Measurements from ENCODE around the gene PICK1. TPM values are rescaled to one million over a fixed set of nuclear protein-coding genes. Genes with fewer than 3 reads are reported as not detected.

Gene PICK1
- total and polyA plus RNA-seq, 2 of the 13 experiments (the other 11 are each of a cell fraction or from before 2014, with no cell fraction given): 19.3 to 25.3 TPM

- no peak for TF ChIP-seq ZNF34 (CRISPR knock-in tag; IDR thresholded peaks at IDR 0.05; ENCODE audit: borderline replicate concordance)
- TF ChIP-seq HOXA3 (CRISPR knock-in tag; IDR thresholded peaks at IDR 0.05): no peak
- no peak for TF ChIP-seq ZNF574 (CRISPR knock-in tag; IDR thresholded peaks at IDR 0.05)
- no peak for TF ChIP-seq NCOR1 (IDR thresholded peaks at IDR 0.05; ENCODE audit: borderline replicate concordance, low read length)
- TF ChIP-seq ZNF496 (CRISPR knock-in tag; IDR thresholded peaks at IDR 0.05; ENCODE audit: insufficient replicate concordance): no peak
- TF ChIP-seq ERF (CRISPR knock-in tag; IDR thresholded peaks at IDR 0.05): no peak
- no peak for TF ChIP-seq ZNF343 (CRISPR knock-in tag; IDR thresholded peaks at IDR 0.05)
- no peak for TF ChIP-seq CBFB (CRISPR knock-in tag; IDR thresholded peaks at IDR 0.05)
- TF ChIP-seq POLR2G (IDR thresholded peaks at IDR 0.05; ENCODE audit: low read depth, low read length): no peak
- TF ChIP-seq ZFP41 (CRISPR knock-in tag; IDR thresholded peaks at IDR 0.05; ENCODE audit: borderline replicate concordance): no peak
- no peak for TF ChIP-seq FIP1L1 (IDR thresholded peaks at IDR 0.05; ENCODE audit: borderline replicate concordance, insufficient read depth, low read depth, low read length)
- TF ChIP-seq ZBTB49 (CRISPR knock-in tag; IDR thresholded peaks at IDR 0.05; ENCODE audit: borderline replicate concordance): no peak
- no peak for TF ChIP-seq ESRRA (CRISPR knock-in tag; IDR thresholded peaks at IDR 0.05; ENCODE audit: low read depth)
- no peak for TF ChIP-seq RBFOX2 (IDR thresholded peaks at IDR 0.05; ENCODE audit: low read depth, low read length)
- no peak for TF ChIP-seq CBX1 (IDR thresholded peaks at IDR 0.05; ENCODE audit: low read depth)
- TF ChIP-seq KLF15 (CRISPR knock-in tag; IDR thresholded peaks at IDR 0.05; ENCODE audit: borderline replicate concordance): no peak
- TF ChIP-seq NR2C2 (CRISPR knock-in tag; IDR thresholded peaks at IDR 0.05; ENCODE audit: borderline replicate concordance): no peak
- TF ChIP-seq ZNF773 (CRISPR knock-in tag; IDR thresholded peaks at IDR 0.05; ENCODE audit: borderline replicate concordance): no peak
- TF ChIP-seq MAFK (conservative IDR thresholded peaks at IDR 0.05 in 1 of 2, IDR thresholded peaks at IDR 0.05 in 1 of 2; ENCODE audit: low read length in 2 of 2): no peak
- in situ Hi-C loops (cut with HindIII; ENCODE audit: extremely low pct_ligation_motif_present, low pct_unique_long_range_greater_than_20kb) (no loop called here), intact Hi-C loops (cut with micrococcal nuclease; ENCODE audit: unreplicated experiment) (no loop called here)
- Histone ChIP-seq H3K4me1 (ENCODE audit: insufficient read depth, low read length) (no peaks in the 10 kb centered on the region), H3K4me2 (ENCODE audit: low read depth, low read length) (no peak overlapping the region), H4K20me1 (ENCODE audit: insufficient read depth, low read length) (no peaks in the 10 kb centered on the region), H3K36me3 (replicated peaks in 1 of 2; ENCODE audit: control insufficient read depth in 1 of 2, insufficient read depth in 2 of 2, low read length in 2 of 2) (peaks cover 15 to 17% of the 10 kb centered on the region in 2 experiments; a peak in 4 of 5 replicates), H3K9me3 (ENCODE audit: low read length) (no peaks in the 10 kb centered on the region), H3K4me3 (replicated peaks in 1 of 3; ENCODE audit: insufficient read depth in 1 of 3, low read depth in 2 of 3, low read length in 3 of 3) (no peak overlapping the region), H3K9ac (ENCODE audit: insufficient read depth, low read depth, low read length) (no peak overlapping the region), H2AFZ (ENCODE audit: low read length) (no peak overlapping the region), H3K79me2 (ENCODE audit: insufficient read depth, low read length) (no peaks in the 10 kb centered on the region), H3K27ac (ENCODE audit: extremely low read length, insufficient read depth, low read length) (no peak overlapping the region), H3K27me3 (ENCODE audit: control insufficient read depth in 1 of 2, insufficient read depth in 2 of 2, low read length in 2 of 2) (no peaks in the 10 kb centered on the region)
- CTCF ChIA-PET (ENCODE audit: low intra/inter-chr PET ratio, low total read pairs): no interaction called here
- POLR2A ChIA-PET: interaction anchor here (1.1 kb wide), 1 partner anchor 10 kb away, joined by 3 read pairs; no protein-coding TSS in a partner anchor
- WGBS (ENCODE audit: low lambda C conversion rate): 93% methylated on average over 30 of the region's 32 CpGs
- ATAC-seq: no peak; the same call in 2 of the 3 replicates
- DNase-seq (ENCODE audit: low spot score): no peak
- FAIRE-seq: no peak
- no TSS peak for BruUV-seq (replicated peaks)
Measured at GRCh38 chr22:38097557-38098409, 40.6 kb downstream of the PICK1 start.

Measured in HepG2 (cell line).